ENCODE measurements around the gene SCRT2. TPM values are rescaled to one million over a fixed set of nuclear protein-coding genes. Genes with fewer than 3 reads are reported as not detected.

SCRT2 gene
- total RNA-seq, 1 experiment from 2014 or later = not detected

DNA sequence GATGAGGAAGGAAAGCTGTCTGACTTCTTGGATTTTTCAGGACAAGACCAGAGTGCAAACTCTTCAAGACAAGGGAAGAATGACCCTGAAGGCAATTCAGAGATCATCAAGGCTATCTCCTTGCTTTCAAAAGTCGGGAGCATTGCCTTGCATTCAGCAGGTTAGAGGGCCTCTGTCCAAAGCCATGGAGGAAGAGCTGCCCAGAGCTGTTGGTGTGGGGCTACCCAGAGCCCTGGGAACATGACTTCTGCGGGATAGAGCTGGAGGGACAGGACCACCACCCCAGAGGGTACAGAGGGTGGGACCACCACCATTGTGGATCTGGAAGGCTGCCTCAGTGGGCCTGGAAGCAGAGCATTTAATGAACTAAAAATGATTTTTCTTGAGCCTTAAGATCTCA is 17.4 kb downstream of the SCRT2 start:
- H3K27ac ChIP-seq (ENCODE audit: low read depth, low read length) = no peak overlapping the region
- POLR2A ChIA-PET = no interaction called here
- ATAC-seq = no peak
- H3K9me3 ChIP-seq (ENCODE audit: control insufficient read depth in 1 of 2, insufficient read depth in 1 of 2, low read depth in 1 of 2, low read length in 2 of 2) = no peaks in the 10 kb centered on the region
- CTCF ChIA-PET = interaction anchor here (1.0 to 2.1 kb wide), 2 partner anchors 9 to 12 kb away, joined by 4 to 8 read pairs; no protein-coding TSS in a partner anchor
- intact Hi-C loops (cut with micrococcal nuclease) = no loop called here
- no peaks in the 10 kb centered on the region for H3K27me3 ChIP-seq (ENCODE audit: insufficient read depth, low read length)
- H3K36me3 ChIP-seq (ENCODE audit: control insufficient read depth in 1 of 2, insufficient read depth in 2 of 2, low read length in 2 of 2) = no peaks in the 10 kb centered on the region
- H3K4me3 ChIP-seq (replicated peaks in 1 of 2; ENCODE audit: low read depth in 1 of 2, low read length in 2 of 2) = no peak overlapping the region
- no peaks in the 10 kb centered on the region for H4K20me1 ChIP-seq (ENCODE audit: insufficient read depth)
- BruUV-seq (replicated peaks) = no TSS peak
- H3K9ac ChIP-seq (ENCODE audit: low read length) = no peak overlapping the region
- no peak for DNase-seq (ENCODE audit: low read depth, low spot score)
- RAD21 ChIA-PET (ENCODE audit: low non-redundant PET in 1 of 2, low total read pairs in 2 of 2, uncharacterized antibody in 2 of 2, unreplicated experiment in 2 of 2) = no interaction called here
- H2AFZ ChIP-seq (ENCODE audit: low read depth, low read length, poor library complexity, severe bottlenecking) = no peak overlapping the region
- H3K4me2 ChIP-seq (ENCODE audit: low read length) = no peak overlapping the region
- H3K9me2 ChIP-seq (ENCODE audit: insufficient read depth) = no peaks in the 10 kb centered on the region
- TF ChIP-seq CEBPB (IDR thresholded peaks at IDR 0.05; ENCODE audit: low read depth) = no peak
- no peak for TF ChIP-seq EZH2 (IDR thresholded peaks at IDR 0.05)
- TF ChIP-seq, protein P1, sequence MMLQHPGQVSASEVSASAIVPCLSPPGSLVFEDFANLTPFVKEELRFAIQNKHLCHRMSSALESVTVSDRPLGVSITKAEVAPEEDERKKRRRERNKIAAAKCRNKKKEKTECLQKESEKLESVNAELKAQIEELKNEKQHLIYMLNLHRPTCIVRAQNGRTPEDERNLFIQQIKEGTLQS (IDR thresholded peaks at IDR 0.05) = no peak
- no peak for TF ChIP-seq SIN3A (IDR thresholded peaks at IDR 0.05; ENCODE audit: low read depth)
- TF ChIP-seq TCF7L2 (IDR thresholded peaks at IDR 0.05; ENCODE audit: borderline replicate concordance, extremely low read depth, insufficient read depth, insufficient read length) = no peak
- TF ChIP-seq, protein P2, sequence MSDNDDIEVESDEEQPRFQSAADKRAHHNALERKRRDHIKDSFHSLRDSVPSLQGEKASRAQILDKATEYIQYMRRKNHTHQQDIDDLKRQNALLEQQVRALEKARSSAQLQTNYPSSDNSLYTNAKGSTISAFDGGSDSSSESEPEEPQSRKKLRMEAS (IDR thresholded peaks at IDR 0.05) = no peak
- TF ChIP-seq POLR2A (IDR thresholded peaks at IDR 0.05; ENCODE audit: borderline replicate concordance, extremely low read depth, insufficient read depth, insufficient read length) = no peak
- TF ChIP-seq SP1 (IDR thresholded peaks at IDR 0.05; ENCODE audit: low read depth) = no peak
- TF ChIP-seq RAD21 (IDR thresholded peaks at IDR 0.05; ENCODE audit: low read depth) = no peak
- no peak for TF ChIP-seq EGR1 (IDR thresholded peaks at IDR 0.05; ENCODE audit: low read depth)
- TF ChIP-seq YY1 (IDR thresholded peaks at IDR 0.05; ENCODE audit: extremely low read depth, insufficient replicate concordance, low read depth, low read length) = no peak
- TF ChIP-seq, protein P3, sequence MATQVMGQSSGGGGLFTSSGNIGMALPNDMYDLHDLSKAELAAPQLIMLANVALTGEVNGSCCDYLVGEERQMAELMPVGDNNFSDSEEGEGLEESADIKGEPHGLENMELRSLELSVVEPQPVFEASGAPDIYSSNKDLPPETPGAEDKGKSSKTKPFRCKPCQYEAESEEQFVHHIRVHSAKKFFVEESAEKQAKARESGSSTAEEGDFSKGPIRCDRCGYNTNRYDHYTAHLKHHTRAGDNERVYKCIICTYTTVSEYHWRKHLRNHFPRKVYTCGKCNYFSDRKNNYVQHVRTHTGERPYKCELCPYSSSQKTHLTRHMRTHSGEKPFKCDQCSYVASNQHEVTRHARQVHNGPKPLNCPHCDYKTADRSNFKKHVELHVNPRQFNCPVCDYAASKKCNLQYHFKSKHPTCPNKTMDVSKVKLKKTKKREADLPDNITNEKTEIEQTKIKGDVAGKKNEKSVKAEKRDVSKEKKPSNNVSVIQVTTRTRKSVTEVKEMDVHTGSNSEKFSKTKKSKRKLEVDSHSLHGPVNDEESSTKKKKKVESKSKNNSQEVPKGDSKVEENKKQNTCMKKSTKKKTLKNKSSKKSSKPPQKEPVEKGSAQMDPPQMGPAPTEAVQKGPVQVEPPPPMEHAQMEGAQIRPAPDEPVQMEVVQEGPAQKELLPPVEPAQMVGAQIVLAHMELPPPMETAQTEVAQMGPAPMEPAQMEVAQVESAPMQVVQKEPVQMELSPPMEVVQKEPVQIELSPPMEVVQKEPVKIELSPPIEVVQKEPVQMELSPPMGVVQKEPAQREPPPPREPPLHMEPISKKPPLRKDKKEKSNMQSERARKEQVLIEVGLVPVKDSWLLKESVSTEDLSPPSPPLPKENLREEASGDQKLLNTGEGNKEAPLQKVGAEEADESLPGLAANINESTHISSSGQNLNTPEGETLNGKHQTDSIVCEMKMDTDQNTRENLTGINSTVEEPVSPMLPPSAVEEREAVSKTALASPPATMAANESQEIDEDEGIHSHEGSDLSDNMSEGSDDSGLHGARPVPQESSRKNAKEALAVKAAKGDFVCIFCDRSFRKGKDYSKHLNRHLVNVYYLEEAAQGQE (IDR thresholded peaks at IDR 0.05; ENCODE audit: low read depth) = no peak
- no peak for TF ChIP-seq POLR2AphosphoS5 (IDR thresholded peaks at IDR 0.05; ENCODE audit: low read depth, low read length)
- TF ChIP-seq EZH2phosphoT487 (IDR thresholded peaks at IDR 0.05; ENCODE audit: borderline replicate concordance) = no peak
- TF ChIP-seq, protein P4, sequence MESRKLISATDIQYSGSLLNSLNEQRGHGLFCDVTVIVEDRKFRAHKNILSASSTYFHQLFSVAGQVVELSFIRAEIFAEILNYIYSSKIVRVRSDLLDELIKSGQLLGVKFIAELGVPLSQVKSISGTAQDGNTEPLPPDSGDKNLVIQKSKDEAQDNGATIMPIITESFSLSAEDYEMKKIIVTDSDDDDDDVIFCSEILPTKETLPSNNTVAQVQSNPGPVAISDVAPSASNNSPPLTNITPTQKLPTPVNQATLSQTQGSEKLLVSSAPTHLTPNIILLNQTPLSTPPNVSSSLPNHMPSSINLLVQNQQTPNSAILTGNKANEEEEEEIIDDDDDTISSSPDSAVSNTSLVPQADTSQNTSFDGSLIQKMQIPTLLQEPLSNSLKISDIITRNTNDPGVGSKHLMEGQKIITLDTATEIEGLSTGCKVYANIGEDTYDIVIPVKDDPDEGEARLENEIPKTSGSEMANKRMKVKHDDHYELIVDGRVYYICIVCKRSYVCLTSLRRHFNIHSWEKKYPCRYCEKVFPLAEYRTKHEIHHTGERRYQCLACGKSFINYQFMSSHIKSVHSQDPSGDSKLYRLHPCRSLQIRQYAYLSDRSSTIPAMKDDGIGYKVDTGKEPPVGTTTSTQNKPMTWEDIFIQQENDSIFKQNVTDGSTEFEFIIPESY (IDR thresholded peaks at IDR 0.05; ENCODE audit: extremely low read depth, insufficient replicate concordance, low read length) = no peak
- TF ChIP-seq, protein P5, sequence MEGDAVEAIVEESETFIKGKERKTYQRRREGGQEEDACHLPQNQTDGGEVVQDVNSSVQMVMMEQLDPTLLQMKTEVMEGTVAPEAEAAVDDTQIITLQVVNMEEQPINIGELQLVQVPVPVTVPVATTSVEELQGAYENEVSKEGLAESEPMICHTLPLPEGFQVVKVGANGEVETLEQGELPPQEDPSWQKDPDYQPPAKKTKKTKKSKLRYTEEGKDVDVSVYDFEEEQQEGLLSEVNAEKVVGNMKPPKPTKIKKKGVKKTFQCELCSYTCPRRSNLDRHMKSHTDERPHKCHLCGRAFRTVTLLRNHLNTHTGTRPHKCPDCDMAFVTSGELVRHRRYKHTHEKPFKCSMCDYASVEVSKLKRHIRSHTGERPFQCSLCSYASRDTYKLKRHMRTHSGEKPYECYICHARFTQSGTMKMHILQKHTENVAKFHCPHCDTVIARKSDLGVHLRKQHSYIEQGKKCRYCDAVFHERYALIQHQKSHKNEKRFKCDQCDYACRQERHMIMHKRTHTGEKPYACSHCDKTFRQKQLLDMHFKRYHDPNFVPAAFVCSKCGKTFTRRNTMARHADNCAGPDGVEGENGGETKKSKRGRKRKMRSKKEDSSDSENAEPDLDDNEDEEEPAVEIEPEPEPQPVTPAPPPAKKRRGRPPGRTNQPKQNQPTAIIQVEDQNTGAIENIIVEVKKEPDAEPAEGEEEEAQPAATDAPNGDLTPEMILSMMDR (IDR thresholded peaks at IDR 0.05 in 2 of 3, conservative IDR thresholded peaks at IDR 0.05 in 1 of 3; ENCODE audit: borderline replicate concordance in 1 of 3, insufficient read depth in 1 of 3, low read depth in 2 of 3, low read length in 2 of 3) = no peak
- TF ChIP-seq CBX3 (IDR thresholded peaks at IDR 0.05; ENCODE audit: low read depth) = no peak
- TF ChIP-seq SRF (IDR thresholded peaks at IDR 0.05; ENCODE audit: low read depth) = no peak
- peaks cover 7 to 18% of the 10 kb centered on the region in 2 experiments for H3K4me1 ChIP-seq (ENCODE audit: control insufficient read depth in 1 of 2, insufficient read depth in 2 of 2, low read length in 2 of 2)
- no peaks in the 10 kb centered on the region for H3K79me2 ChIP-seq (ENCODE audit: insufficient read depth, low read length)

Data from HCT116 (cell line).